Inflammatory macrophage (primary cell): ENCODE measurements around the gene SOAT2.
A peak's percentile ranks its signal among the peaks of the same experiment; 100 is the strongest.

Experiments
- DNase-seq, 2 donors: peaks; one replicate each; pipeline ENCODE4 v3.0.0-alpha.2; 2020 to 2022

The SOAT2 gene

DNA sequence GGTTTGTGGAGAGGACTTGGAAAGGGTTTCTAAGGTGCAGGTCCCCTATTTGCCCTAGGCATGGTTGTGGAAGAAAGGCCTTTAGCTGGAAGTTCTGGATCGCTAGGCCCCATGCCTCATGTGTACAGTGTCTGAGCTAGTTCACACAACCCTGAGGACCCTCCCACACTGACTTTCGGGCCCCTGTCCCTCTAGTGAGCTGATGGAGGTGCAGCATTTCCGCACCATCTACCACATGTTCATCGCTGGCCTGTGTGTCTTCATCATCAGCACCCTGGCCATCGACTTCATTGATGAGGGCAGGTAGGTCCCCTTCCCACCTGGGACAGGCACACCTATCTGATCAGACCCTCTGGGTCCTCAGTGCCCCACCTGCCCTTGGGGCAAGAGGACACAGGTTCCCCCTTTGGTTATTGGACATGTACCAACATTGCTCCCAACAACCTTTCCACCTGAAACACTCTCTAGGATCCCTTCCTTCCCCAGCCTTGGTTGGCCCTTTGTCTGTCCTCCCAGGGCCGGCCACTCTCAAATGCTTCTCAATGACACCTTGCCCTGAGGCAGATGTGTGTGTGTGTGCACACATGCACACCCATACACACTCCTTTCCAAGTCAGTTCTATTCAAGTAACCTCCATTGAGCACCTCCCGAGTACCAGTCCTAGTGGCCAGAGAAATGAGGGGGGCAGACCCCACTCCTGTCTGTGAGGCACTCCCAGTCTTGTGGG is 2.6 kb downstream of the SOAT2 start:
- DNase-seq: no peak

DNA sequence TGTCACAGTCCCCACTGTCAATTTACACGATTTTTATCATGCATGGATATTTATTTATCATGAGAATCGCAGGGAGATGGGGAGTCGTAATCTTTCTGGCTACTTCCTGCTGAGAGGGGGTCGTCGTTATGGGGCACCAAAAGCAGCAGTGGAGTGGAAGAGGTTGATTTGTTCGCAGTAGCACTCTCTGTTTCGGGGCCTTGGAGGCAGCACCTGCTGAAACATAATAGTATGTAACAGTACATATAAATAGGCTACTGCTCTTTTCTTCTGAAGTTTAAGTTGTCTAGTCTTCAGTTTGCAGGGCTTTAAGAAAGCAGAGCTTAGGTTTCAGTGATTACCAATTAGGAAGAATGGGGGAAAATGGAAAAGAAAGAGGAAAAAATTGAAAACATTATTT is 3.8 kb downstream of the SOAT2 start:
- DNase-seq: no peak

- peak in 1 of 2 donors; percentile 12 for DNase-seq
Measured at GRCh38 chr12:53112431-53112830, 9.1 kb downstream of the SOAT2 start.

- no peak for DNase-seq
Measured at GRCh38 chr12:53113136-53113705, 9.9 kb downstream of the SOAT2 start.

DNA sequence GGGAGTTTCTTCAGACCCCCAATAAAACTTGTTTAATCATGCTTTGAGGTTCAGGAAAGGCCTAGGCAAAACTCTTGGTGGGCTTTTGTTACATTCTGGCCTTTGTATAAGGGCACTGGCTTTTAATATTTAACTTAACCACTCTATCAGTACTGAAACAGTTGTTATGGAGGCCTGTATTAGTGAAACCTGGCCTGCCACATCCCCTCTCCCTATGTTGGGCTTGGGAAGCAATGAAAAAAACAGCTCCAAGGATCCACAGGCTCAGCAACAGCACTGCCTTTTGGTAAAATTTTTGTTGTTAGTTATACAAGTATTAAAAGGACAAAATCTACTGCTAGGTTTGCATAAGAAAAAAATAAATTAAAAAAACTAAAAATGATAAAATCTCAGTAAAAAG is 10.7 kb downstream of the SOAT2 start:
- DNase-seq: no peak

GRCh38 chr12:53115112-53115890 is 12.0 kb downstream of the SOAT2 start:
- no peak for DNase-seq

- DNase-seq: no peak
Measured at GRCh38 chr12:53115891-53116648, 12.8 kb downstream of the SOAT2 start.

DNA sequence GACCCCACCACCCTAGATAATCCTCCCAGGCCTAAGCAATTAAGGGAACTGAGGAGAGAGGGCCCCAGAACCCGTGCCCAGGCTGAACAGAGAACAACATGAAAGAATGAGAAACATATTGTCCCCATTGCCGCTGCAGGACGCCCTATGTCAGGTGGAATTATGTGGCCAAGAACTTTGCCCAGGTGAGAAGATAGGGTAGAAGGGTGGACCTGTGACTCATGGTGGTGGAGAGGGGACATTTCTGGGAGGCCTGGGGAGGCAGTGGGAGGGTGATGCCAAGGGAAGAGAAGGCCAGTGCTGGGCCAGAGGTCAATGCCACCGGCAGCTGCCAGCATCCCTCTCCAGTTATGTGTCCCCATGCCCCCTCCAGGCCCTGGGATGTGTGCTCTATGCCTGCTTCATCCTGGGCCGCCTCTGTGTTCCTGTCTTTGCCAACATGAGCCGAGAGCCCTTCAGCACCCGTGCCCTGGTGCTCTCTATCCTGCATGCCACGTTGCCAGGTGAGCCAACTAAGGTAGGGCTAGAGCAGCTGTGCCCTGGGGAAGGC is 15.5 kb downstream of the SOAT2 start:
- no peak for DNase-seq

GRCh38 chr12:53120685-53121525 is 17.6 kb downstream of the SOAT2 start:
- no peak for DNase-seq

DNA sequence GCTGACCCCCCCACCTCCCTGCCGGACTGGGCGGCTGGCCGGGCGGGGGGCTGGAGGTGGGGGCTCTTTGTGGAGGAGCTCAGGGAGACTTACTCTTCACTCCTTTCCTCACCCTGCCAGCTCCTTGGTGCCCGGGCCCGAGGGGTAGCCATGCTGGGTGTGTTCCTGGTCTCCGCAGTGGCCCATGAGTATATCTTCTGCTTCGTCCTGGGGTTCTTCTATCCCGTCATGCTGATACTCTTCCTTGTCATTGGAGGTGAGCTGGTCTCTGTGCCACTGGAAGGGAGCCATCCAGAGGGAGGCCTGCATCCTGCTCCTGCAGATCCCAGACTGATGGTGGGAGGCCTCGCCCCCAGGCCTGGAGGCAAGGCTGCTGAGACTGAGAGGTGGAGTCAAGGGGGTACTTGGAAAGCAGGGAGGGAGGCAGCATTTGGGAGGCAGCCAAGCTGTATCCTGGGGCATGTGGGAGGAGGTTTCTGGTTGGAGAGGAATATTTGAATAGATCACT is 19.7 kb downstream of the SOAT2 start:
- no peak for DNase-seq

- DNase-seq: no peak
Measured at GRCh38 chr12:53123578-53124351, 20.5 kb downstream of the SOAT2 start.

DNA sequence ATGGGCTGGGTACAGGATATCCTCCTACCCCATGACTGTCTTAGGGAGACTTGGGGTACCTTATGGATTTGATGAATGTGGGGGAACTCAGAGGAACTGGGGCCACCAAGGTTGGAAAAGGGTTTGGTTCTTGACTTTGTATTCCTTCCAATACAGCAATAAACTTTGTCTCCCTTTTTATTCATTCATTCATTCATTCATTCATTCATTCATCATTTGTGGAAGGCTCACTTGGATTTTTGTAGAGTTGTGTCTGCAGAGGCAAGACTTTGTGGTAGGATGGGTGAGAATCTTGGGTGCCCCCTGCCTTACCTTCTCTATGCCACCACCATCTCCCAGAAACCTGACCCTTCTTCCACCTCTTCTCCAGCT is 21.1 kb downstream of the SOAT2 start:
- no peak for DNase-seq

DNA sequence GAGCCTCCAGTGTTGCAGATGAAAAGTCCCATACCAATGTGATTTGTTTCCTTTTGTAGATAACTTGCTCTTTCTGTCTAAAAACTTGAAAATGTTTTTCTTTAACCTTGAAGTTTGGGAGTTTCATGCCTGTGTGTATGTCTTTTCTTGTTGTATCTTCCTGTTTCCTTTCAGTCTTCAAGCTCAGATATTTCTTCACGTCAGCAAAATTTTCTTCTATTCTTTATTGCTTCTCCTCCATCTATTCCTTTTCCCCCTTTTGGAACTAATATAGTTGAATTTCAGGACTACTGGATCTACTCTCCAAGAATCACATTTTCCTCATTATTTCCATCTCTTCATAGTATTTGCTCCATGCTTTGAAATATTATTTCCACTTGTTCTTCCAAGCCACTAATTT is 23.9 kb downstream of the SOAT2 start:
- no peak for DNase-seq

DNA sequence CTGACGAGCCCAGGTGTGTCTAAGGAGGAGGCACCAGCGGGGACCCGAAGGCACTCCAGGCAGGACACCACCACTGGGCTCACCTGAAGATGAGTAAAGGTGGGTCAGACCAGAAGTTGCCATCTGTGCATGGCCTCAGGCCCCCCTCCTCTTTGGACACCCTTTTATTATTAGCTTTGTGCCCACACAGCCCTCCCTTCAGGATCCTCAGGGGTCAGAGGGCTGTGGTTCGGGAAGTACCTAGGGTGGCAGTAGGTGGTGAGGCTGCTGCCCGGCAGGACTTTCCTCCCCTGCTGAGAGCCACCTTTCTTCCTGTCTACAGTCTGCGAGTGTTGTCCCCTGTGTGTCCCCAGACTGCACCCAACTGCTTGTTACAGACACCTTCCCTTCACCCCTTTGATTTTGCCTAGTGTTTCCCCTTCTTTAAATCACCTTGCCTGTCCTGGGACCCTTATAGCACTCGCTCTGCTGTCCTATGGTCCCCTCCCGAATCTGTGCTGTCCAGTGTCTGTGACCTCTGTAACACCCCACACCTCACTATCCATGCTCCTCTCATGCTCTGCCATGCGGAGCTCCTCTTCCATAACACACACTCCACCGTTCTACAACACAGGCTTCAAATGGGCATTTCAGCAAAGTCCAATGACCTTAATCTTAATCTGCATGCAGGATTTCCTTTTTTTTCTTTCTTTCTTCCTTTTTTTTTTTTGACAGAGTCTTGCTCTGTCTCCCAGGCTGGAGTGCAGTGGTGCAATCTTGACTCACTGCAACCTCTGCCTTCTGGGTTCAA is 25.7 kb downstream of the SOAT2 start:
- DNase-seq: peak; percentile 6 to 49

- DNase-seq: no peak
Measured at GRCh38 chr12:53131844-53132243, 28.6 kb downstream of the SOAT2 start.

DNA sequence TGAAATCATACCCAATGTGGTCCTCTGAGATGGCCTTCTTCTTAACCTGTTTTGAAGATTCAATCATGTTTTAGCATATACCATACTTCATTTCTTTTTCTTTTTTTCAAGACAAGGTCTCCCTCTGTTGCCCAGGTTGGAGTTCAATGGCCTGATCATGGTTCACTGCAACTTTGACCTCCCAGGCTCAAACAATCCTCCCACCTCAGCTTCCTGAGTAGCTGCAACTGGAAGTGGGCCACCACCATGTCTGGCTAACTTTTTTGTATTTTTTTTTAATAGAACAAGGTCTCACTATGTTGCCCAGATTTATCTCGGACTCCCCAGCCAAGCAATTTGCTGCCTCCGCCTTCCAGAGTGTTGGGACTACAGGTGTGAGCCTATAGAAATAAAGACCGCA is 30.4 kb downstream of the SOAT2 start:
- no peak for DNase-seq

- DNase-seq: no peak
Measured at GRCh38 chr12:53143355-53143754, 40.1 kb downstream of the SOAT2 start.

DNA sequence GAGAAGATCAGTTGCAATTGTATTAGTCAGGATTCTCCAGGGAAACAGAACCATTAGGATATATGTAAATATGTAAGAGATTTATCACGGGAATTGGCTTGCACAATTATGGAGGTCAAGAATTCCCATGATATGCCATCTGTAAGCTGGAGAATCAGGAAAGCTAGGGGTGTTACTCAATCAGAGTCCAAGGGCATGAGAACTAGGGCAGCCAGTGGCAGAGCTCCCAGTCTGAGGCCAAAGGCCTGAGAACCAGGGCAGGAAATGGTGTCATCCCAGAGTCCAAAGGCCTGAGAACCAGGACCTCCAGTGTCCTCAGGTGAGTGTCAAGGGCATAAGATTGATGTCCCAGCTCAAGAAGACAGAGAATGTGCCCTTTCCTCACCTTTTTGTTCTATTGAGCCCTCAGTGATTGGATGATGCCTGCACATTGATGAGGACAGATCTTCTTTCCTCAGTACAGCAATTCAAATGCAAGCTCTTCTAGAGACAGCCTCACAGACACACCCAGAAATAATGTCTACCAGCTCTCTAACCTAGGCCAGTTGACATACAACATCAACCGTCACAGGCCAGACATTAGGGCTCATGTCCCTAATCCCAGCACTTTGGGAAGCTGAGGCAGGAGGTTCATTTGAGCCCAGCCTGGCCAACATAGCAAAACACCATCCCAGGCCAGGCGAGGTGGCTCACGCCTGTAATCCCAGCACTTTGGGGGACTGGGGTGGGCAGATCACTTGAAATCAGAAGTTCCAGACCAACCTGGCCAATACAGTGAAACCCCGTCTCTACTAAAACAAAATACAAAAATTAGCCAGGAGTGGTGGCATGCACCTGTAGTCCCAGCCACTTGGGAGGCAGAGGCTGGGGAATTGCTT is 42.3 kb downstream of the SOAT2 start:
- DNase-seq: no peak

DNA sequence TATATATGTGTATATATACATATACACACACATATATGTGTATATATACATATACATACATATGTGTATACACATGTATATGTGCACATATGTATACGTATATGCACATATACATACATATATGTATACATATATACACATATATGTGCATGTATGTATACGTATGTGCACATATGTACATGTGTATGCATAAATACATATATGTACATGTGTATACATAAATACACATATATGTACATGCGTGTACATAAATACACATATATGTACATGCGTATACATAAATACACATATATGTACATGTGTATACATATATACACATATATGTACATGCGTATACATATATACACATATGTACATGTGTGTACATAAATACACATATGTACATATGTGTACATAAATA is 43.9 kb downstream of the SOAT2 start:
- no peak for DNase-seq
